HG02759 (cell line): ENCODE measurements around the gene NPBWR2.
"Not testable (repeated sequence)": the region's sequence is repeated elsewhere in the genome, so short reads cannot be mapped to it uniquely, and the experiment has no call there.

Source experiments
- ATAC-seq: cut with Tn5 transposase; IDR thresholded peaks from one replicate; pipeline ENCODE4 v1.9.1; 2021; ENCODE audit warnings: mild to moderate bottlenecking, moderate library complexity; ENCODE audit not compliant: unreplicated experiment

Gene NPBWR2

DNA sequence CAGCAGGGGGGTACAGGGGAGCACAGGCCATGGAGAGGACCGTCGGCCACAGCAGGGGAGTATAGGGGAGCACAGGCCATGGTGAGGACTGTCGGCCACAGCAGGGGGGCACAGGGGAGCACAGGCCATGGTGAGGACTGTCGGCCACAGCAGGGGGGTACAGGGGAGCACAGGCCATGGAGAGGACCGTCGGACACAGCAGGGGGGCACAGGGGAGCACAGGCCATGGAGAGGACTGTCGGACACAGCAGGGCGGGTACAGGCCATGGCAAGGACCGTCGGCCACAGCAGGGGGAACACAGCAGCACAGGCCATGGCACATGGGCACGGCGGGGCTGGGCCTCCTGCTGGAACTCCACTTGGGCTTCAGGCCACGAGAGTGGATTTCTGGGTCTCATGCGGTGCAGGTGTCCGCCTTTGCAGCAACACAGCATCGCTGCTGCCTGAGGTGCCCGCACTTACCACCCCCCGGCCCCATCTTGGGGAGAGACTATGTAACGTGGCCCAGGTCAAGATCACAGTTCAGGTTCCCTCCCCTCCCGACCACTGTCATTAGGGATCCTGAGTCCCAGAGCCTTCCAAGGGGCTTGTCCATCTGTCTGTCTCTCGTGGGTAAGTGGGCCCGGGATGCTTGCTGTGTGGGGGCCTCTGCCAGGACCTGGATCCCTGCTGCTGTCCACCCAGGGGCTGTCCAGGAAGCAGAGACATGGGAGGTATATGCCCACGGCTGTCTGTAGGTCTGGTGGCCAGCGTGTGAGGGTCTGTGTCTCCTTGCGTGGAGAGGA, 2.5 kb downstream of the NPBWR2 start:
- no peak for ATAC-seq

GRCh38 chr20:64103871-64104666, 3.3 kb downstream of the NPBWR2 start:
- ATAC-seq: no peak

DNA sequence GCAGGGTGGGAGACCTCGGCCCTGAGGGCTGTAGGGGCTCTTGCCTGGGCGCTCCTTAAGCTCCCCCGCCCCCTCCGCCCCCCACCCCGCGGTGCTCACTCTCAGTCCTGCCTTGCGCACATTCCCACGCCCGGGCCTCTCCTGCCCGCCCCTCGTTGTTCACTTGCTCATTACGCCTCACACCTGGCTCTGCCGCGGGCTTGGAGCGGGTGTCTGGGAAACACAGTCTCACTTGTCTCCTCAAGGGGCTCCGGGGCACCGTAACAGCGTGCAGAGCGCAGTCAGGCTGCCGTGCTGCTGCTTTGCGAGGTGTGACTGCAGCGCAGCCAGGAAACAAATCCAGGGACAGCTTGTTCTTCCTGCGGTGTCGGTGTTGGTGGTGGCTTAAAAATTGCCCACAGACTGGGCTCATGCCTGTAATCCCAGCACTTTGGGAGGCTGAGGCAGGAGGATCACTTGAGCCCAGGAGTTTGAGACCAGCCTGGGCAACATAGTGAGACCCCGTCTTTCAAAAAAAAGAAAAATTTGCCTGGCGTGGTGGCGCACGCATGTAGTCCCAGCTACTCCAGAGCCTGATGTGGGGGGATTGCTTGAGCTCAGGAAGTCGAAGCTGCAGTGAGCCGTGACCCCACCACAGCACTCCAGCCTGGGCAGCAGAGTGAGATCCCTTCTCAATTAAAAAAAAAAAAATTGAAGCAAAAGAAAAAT, 4.6 kb downstream of the NPBWR2 start:
- ATAC-seq: no peak

DNA sequence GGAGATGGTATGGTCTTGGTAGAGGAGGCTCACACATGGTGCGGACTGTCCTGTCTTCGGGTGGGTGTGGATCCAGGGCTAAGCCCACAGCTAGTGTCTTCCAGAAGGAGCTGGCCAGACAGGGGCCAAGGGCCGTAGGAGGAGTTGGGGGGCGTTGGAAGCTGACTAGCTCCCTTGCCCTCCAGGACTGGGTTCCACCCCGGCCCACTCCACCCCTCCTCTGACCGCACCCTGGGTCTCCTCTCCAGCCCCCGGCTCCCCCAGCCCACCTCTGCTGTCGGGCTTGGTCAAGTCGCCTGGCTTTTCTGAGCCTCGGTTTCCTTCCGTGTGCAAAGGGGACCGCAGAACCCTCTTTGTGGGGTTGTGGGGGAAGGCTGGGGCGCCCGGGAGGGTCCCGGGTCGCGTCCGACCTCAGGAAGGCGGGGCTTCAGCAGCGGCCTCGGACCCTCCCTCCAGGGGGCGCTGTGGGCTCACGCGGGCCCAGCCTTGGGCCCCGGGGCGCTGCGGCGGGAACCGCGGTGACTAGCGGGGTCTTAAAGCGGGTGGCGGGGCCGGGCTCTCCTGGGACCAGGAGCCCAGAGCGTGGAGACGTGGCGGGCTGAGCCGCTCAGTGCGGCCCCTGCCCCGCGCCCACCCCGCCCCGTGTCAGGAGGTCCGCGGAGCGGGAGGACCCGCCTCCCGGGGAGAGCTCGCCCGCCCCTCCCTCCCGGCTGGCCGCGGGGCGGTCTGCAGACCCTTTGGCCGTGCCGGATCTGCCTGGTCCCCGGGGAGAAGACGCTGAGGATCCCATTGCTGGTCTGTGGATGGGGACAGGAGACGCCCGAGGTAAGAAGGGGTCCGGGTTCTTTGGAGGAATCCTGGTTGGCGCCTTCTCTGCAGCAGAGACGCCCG, 5.4 kb downstream of the NPBWR2 start:
- ATAC-seq: no peak

GRCh38 chr20:64100946-64101688, 6.2 kb downstream of the NPBWR2 start:
- ATAC-seq: no peak

GRCh38 chr20:64100566-64100888, 6.8 kb downstream of the NPBWR2 start:
- ATAC-seq: no peak

GRCh38 chr20:64099880-64100565, 7.3 kb downstream of the NPBWR2 start:
- ATAC-seq: no peak

DNA sequence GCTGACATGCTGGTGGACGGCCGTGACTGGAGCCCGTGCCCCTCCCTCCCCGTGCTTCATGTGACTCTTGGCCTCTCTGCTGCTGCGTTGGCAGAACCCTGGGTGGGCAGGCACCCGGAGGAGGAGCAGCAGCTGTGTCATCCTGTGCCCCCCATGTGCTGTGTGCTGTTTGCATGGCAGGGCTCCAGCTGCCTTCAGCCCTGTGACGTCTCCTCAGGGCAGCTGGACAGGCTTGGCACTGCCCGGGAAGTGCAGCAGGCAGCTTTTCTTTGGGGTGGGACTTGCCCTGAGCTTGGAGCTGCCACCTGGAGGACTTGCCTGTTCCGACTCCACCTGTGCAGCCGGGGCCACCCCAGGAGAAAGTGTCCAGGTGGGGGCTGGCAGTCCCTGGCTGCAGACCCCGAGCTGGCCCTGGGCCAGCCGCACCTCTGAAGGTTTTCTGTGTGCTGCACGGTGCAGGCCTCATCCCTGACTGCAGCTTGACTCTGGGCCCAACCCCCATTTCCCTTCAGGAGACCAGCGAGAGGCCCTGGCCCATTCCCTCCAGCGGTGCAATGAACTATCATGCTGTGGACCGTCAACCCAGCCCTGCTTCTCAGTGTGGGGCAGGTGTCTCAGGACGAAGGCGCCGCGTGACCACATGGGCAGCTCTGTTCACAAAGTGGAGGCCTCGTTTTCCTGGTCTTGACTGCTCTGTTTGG, 8.1 kb downstream of the NPBWR2 start:
- ATAC-seq: no peak

- no peak for ATAC-seq
Observed at GRCh38 chr20:64098471-64099013, 8.8 kb downstream of the NPBWR2 start.

DNA sequence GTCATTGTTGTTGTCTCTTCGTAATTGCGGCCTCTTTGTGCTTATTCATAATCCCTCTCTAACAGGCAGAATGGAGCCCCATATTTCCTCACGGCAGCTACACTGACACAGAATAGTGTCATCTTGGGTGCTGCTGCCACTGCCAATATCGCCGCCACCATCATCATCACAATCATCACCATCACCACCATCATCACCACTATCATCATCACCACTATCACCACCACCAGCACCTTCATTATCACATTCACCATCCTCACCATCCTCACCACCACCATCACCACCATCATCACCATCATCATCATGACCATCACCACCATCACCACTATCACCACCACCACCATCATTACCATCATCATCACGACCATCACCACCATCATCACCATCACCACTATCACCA, 10.8 kb downstream of the NPBWR2 start:
- no peak for ATAC-seq

GRCh38 chr20:64095927-64096326, 11.4 kb downstream of the NPBWR2 start:
- ATAC-seq: no peak

DNA sequence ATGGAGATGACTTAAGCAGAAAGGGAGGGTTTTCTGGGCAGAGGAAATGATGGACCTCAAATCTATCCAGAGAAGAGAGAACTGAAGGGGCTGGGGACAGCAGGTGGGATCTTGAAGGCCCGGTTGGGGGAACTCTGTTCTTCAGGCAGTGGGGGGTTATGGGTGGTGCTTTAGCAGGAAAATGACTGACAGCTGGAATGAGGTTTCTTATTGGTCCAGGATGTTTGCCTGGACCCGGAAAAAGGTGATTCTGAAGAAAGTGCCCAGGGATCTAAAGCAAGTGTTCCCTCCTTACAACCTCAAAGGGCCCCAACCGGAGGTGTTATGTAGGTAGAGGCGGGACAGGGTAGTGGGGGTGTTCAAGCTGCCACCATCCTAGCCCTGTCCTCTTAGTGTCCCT, 11.9 kb downstream of the NPBWR2 start:
- no peak for ATAC-seq

GRCh38 chr20:64093013-64093503, 14.3 kb downstream of the NPBWR2 start:
- no peak for ATAC-seq

DNA sequence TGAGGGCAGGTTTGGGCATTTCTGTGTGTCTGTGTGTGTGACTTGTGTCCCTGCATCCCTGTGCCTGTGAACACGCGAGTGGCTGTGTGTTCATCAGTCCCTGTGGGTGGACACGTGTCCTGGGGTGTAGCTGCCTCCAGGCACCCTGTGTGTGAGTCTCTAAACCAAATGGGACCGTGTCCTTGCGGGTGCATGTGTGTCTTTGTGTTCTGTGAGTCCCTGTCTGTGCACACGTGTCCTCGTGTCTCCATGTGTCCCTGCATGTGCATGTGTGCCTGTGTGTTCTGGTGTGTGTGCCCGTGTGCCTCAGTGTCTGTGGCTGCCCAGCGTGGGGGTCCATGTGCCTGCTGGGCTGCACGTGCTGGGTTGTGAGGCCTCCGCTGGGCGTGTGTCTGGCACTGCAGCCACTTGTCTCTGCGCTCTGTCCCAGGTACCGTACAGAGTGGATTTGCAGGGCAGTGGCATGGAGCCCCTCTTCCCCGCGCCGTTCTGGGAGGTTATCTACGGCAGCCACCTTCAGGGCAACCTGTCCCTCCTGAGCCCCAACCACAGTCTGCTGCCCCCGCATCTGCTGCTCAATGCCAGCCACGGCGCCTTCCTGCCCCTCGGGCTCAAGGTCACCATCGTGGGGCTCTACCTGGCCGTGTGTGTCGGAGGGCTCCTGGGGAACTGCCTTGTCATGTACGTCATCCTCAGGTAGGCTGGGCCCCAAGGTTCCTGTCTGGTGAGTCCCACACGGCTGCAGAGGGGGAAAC, 14.9 kb downstream of the NPBWR2 start:
- no peak for ATAC-seq

- no peak for ATAC-seq
Observed at GRCh38 chr20:64091770-64092169, 15.6 kb downstream of the NPBWR2 start.

- ATAC-seq: no peak
Observed at GRCh38 chr20:64091340-64091739, 16.0 kb downstream of the NPBWR2 start.

GRCh38 chr20:64090165-64090564, 17.2 kb downstream of the NPBWR2 start:
- no peak for ATAC-seq

DNA sequence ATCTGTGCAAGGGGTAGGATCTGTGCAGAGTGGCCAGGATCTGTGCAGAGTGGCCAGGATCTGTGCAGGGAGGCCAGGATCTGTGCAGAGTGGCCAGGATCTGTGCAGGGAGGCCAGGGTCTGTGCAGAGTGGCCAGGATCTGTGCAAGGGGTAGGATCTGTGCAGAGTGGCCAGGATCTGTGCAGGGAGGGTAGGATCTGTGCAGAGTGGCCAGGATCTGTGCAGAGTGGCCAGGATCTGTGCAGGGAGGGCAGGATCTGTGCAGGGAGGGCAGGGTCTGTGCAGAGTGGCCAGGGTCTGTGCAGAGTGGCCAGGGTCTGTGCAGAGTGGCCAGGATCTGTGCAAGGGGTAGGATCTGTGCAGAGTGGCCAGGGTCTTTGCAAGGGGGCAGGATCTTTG, 18.8 kb downstream of the NPBWR2 start:
- ATAC-seq: not testable (repeated sequence)
